NB4 (cell line): ENCODE data around the gene SMC3.

ENCODE experiments used
- CTCF ChIP-seq: IDR thresholded peaks from one replicate; pipeline ENCODE4 v1.5.1; 2012; ENCODE audit warnings: low read depth, low read length
- MAX ChIP-seq: IDR thresholded peaks from 2 replicates; pipeline ENCODE4 v1.6.1; 2011; ENCODE audit warnings: low read depth, low read length
- MYC ChIP-seq: IDR thresholded peaks from 2 replicates; pipeline ENCODE4 v1.6.1; 2011; ENCODE audit warnings: low read depth, low read length
- POLR2A ChIP-seq: IDR thresholded peaks from 2 replicates; pipeline ENCODE4 v1.6.1; 2011; ENCODE audit warnings: mild to moderate bottlenecking; ENCODE audit not compliant: insufficient read length; ENCODE audit errors: extremely low read depth

- no peak for TF ChIP-seq CTCF
- TF ChIP-seq POLR2A = no peak
- no peak for TF ChIP-seq MYC
- TF ChIP-seq MAX = no peak
Measured at GRCh38 chr10:110628161-110628560, 60.7 kb downstream of the SMC3 start.
